K562 treated with DMSO at 1 percent for 24 hours (cell line): ENCODE measurements around the gene SRRM3. TPM values are rescaled to one million over a fixed set of nuclear protein-coding genes. Genes with fewer than 3 reads are reported as not detected.

Experiments
- total RNA-seq: library from RNA; unstranded; fragments of 300-600 nt; gene quantifications from 2 replicates; pipeline ENCODE4 v1.2.3, GENCODE V29; 2022; ENCODE audit warnings: low read depth; ENCODE audit not compliant: insufficient read depth

SRRM3 gene, protein sequence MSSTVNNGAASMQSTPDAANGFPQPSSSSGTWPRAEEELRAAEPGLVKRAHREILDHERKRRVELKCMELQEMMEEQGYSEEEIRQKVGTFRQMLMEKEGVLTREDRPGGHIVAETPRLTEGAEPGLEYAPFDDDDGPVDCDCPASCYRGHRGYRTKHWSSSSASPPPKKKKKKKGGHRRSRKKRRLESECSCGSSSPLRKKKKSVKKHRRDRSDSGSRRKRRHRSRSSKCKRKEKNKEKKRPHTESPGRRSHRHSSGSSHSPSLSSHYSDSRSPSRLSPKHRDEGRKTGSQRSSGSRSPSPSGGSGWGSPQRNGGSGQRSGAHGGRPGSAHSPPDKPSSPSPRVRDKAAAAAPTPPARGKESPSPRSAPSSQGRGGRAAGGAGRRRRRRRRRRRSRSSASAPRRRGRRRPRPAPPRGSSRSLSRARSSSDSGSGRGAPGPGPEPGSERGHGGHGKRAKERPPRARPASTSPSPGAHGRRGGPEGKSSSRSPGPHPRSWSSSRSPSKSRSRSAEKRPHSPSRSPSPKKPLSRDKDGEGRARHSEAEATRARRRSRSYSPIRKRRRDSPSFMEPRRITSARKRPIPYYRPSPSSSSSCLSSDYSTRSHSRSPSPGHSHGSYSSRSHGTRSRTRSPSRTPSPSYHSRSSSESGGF
- total RNA-seq, result 0.94 and 1.1 TPM in 2 replicates

GRCh38 chr7:76201732-76202665 lies at the start of gene SRRM3:
SRRM3 (plus strand) TSS chr7:76201896; CDS start chr7:76235067, 33,171 bp downstream.

GRCh38 chr7:76302347-76303201 lies 100.9 kb downstream of the SRRM3 start, which contains the start of gene HSPB1:
HSPB1 (plus strand) TSS chr7:76302673; CDS start chr7:76302713, 40 bp downstream.

Other genes starting within 250 kb of the SRRM3 start
- 57.3 TPM in 2 replicates for gene TMEM120A, start 207.3 kb upstream of the SRRM3 start, total RNA-seq
- 63.2 and 67.7 TPM in 2 replicates for gene STYXL1, start 153.9 kb upstream of the SRRM3 start, total RNA-seq
- 330 and 337 TPM in 2 replicates for gene MDH2, start 153.8 kb upstream of the SRRM3 start, total RNA-seq
- 734 and 824 TPM in 2 replicates for gene HSPB1, start 100.8 kb downstream of the SRRM3 start, total RNA-seq
- gene YWHAG, start 157.1 kb downstream of the SRRM3 start, total RNA-seq, result 135 and 146 TPM in 2 replicates
- 13.5 and 16.9 TPM in 2 replicates for gene SSC4D, start 207.8 kb downstream of the SRRM3 start, total RNA-seq
- gene ZP3, start 223.1 kb downstream of the SRRM3 start, total RNA-seq, result 11.1 and 12.2 TPM in 2 replicates